SK-N-MC (cell line): Measurements from ENCODE around the gene VWC2L.

Source experiments
- EZH2 ChIP-seq: fragments of 200-600 bp; sonication (generic); IDR thresholded peaks from one replicate; pipeline ENCODE4 v1.6.1; 2017; ENCODE audit warnings: antibody characterized with exemption
- FOXP2 ChIP-seq: optimal IDR thresholded peaks from 2 replicates; pipeline ENCODE3; 2011; ENCODE audit warnings: mild to moderate bottlenecking, moderate library complexity; ENCODE audit not compliant: insufficient read depth; ENCODE audit errors: extremely low read length, control extremely low read depth
- POLR2AphosphoS5 ChIP-seq: IDR thresholded peaks from 2 replicates; pipeline ENCODE4 v1.6.1; 2012; ENCODE audit warnings: mild to moderate bottlenecking, low read depth, low read length, borderline replicate concordance

DNA sequence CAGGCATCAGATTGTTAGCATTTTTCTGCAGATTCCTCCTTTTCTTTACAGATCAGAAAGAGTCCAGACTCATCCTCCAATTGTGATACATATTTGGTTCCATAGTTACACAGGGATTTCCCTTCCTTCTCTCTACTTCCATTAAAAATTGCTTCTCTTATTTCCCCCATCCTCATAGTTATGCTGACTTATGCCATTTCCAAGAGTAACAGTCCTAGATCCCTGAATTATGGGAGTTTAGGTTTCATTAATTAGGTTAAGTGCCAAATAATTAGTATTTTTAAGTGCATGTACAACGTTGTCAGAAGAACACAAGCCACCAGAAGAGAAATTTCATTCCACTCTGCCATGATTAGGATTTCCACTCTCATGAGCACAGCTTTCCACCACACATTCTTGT lies 200.2 kb downstream of the VWC2L start:
- TF ChIP-seq EZH2 (no peak), POLR2AphosphoS5 (no peak), FOXP2 (no peak)
